Measurements from ENCODE around the gene ZCCHC2.

ZCCHC2 gene

GRCh38 chr18:62601871-62602270 lies 79.0 kb downstream of the ZCCHC2 start:
- no peak overlapping the region for H2AK5ac ChIP-seq (ENCODE audit: low read length)
- no peak overlapping the region for H2BK12ac ChIP-seq (ENCODE audit: low read length)
- H3K4me3 ChIP-seq (ENCODE audit: low read depth, low read length): no peak overlapping the region
- no peak overlapping the region for H3K9ac ChIP-seq (ENCODE audit: low read length)
- no peaks in the 10 kb centered on the region for H3K36me3 ChIP-seq (ENCODE audit: control insufficient read depth in 1 of 2, insufficient read depth in 2 of 2, low read length in 2 of 2)
- H3K18ac ChIP-seq (ENCODE audit: low read length): no peak overlapping the region
- H3K27ac ChIP-seq (ENCODE audit: low read depth, low read length): no peak overlapping the region
- no peak overlapping the region for H3K4ac ChIP-seq (ENCODE audit: low read depth, low read length)
- no peak overlapping the region for H4K12ac ChIP-seq (ENCODE audit: low read depth, low read length)
- H3K79me1 ChIP-seq (ENCODE audit: low read length): no peaks in the 10 kb centered on the region
- H3K14ac ChIP-seq (ENCODE audit: low read length): no peak overlapping the region
- H4K91ac ChIP-seq (ENCODE audit: low read depth, low read length): no peak overlapping the region
- H3K4me2 ChIP-seq (ENCODE audit: low read length): no peak overlapping the region
- no peak overlapping the region for H2BK5ac ChIP-seq (ENCODE audit: low read depth, low read length, poor library complexity)
- DNase-seq: no peak
- H3K23ac ChIP-seq (ENCODE audit: low read length): no peak overlapping the region
- peaks cover 0 to 3% of the 10 kb centered on the region in 2 experiments for H3K4me1 ChIP-seq (ENCODE audit: control insufficient read depth in 1 of 2, insufficient read depth in 2 of 2, low read length in 2 of 2)
- no peak overlapping the region for H2BK120ac ChIP-seq (ENCODE audit: insufficient read depth, low read length, poor library complexity)
- no peaks in the 10 kb centered on the region for H3K9me3 ChIP-seq (ENCODE audit: insufficient read depth, low read depth, low read length)
- WGBS (ENCODE audit: extremely low coverage, insufficient coverage, insufficient read length): no CpG with 5 or more reads among the region's 8 CpGs
- H3K79me2 ChIP-seq (ENCODE audit: control insufficient read depth, insufficient read depth, low read length, poor library complexity): no peaks in the 10 kb centered on the region
- H4K8ac ChIP-seq (ENCODE audit: low read depth, low read length): no peak overlapping the region
- H3K27me3 ChIP-seq (ENCODE audit: insufficient read depth, low read length): peaks cover 3% of the 10 kb centered on the region
- H2AFZ ChIP-seq (ENCODE audit: insufficient read depth, low read length, poor library complexity): no peak overlapping the region

- no peak overlapping the region for H2BK5ac ChIP-seq (ENCODE audit: low read depth, low read length, poor library complexity)
- no peak overlapping the region for H4K91ac ChIP-seq (ENCODE audit: low read depth, low read length)
- no peak overlapping the region for H2BK12ac ChIP-seq (ENCODE audit: low read length)
- peaks cover 0 to 2% of the 10 kb centered on the region in 2 experiments for H3K4me1 ChIP-seq (ENCODE audit: control insufficient read depth in 1 of 2, insufficient read depth in 2 of 2, low read length in 2 of 2)
- H3K79me2 ChIP-seq (ENCODE audit: control insufficient read depth, insufficient read depth, low read length, poor library complexity): no peaks in the 10 kb centered on the region
- no peak overlapping the region for H3K18ac ChIP-seq (ENCODE audit: low read length)
- no peak overlapping the region for H3K4me2 ChIP-seq (ENCODE audit: low read length)
- H3K79me1 ChIP-seq (ENCODE audit: low read length): no peaks in the 10 kb centered on the region
- H3K27me3 ChIP-seq (ENCODE audit: insufficient read depth, low read length): no peaks in the 10 kb centered on the region
- no peak overlapping the region for H3K4me3 ChIP-seq (ENCODE audit: low read depth, low read length)
- H3K23ac ChIP-seq (ENCODE audit: low read length): no peak overlapping the region
- H3K9ac ChIP-seq (ENCODE audit: low read length): no peak overlapping the region
- no CpG with 5 or more reads among the region's 8 CpGs for WGBS (ENCODE audit: extremely low coverage, insufficient coverage, insufficient read length)
- no peaks in the 10 kb centered on the region for H3K36me3 ChIP-seq (ENCODE audit: control insufficient read depth in 1 of 2, insufficient read depth in 2 of 2, low read length in 2 of 2)
- no peak overlapping the region for H2AFZ ChIP-seq (ENCODE audit: insufficient read depth, low read length, poor library complexity)
- no peak overlapping the region for H3K14ac ChIP-seq (ENCODE audit: low read length)
- H4K8ac ChIP-seq (ENCODE audit: low read depth, low read length): no peak overlapping the region
- H2AK5ac ChIP-seq (ENCODE audit: low read length): no peak overlapping the region
- no peaks in the 10 kb centered on the region for H3K9me3 ChIP-seq (ENCODE audit: insufficient read depth, low read depth, low read length)
- DNase-seq: no peak
- H4K12ac ChIP-seq (ENCODE audit: low read depth, low read length): no peak overlapping the region
- H3K27ac ChIP-seq (ENCODE audit: low read depth, low read length): no peak overlapping the region
- no peak overlapping the region for H2BK120ac ChIP-seq (ENCODE audit: insufficient read depth, low read length, poor library complexity)
- no peak overlapping the region for H3K4ac ChIP-seq (ENCODE audit: low read depth, low read length)
These were observed 79.9 kb downstream of the ZCCHC2 start for GRCh38 chr18:62602706-62603105.

- Histone ChIP-seq H2BK5ac (ENCODE audit: low read depth, low read length, poor library complexity) (no peak overlapping the region), H3K4ac (ENCODE audit: low read depth, low read length) (no peak overlapping the region), H3K4me2 (ENCODE audit: low read length) (no peak overlapping the region), H4K12ac (ENCODE audit: low read depth, low read length) (no peak overlapping the region), H3K27me3 (ENCODE audit: insufficient read depth, low read length) (no peaks in the 10 kb centered on the region), H3K18ac (ENCODE audit: low read length) (no peak overlapping the region), H3K79me2 (ENCODE audit: control insufficient read depth, insufficient read depth, low read length, poor library complexity) (no peaks in the 10 kb centered on the region), H4K8ac (ENCODE audit: low read depth, low read length) (no peak overlapping the region), H3K14ac (ENCODE audit: low read length) (no peak overlapping the region), H3K4me1 (ENCODE audit: control insufficient read depth in 1 of 2, insufficient read depth in 2 of 2, low read length in 2 of 2) (peaks cover 0 to 2% of the 10 kb centered on the region in 2 experiments), H3K36me3 (ENCODE audit: control insufficient read depth in 1 of 2, insufficient read depth in 2 of 2, low read length in 2 of 2) (no peaks in the 10 kb centered on the region), H3K9ac (ENCODE audit: low read length) (no peak overlapping the region), H2BK12ac (ENCODE audit: low read length) (no peak overlapping the region), H3K9me3 (ENCODE audit: insufficient read depth, low read depth, low read length) (no peaks in the 10 kb centered on the region), H3K79me1 (ENCODE audit: low read length) (no peaks in the 10 kb centered on the region), H3K27ac (ENCODE audit: low read depth, low read length) (no peak overlapping the region), H4K91ac (ENCODE audit: low read depth, low read length) (no peak overlapping the region), H2AK5ac (ENCODE audit: low read length) (no peak overlapping the region), H3K4me3 (ENCODE audit: low read depth, low read length) (no peak overlapping the region), H2AFZ (ENCODE audit: insufficient read depth, low read length, poor library complexity) (no peak overlapping the region), H2BK120ac (ENCODE audit: insufficient read depth, low read length, poor library complexity) (no peak overlapping the region), H3K23ac (ENCODE audit: low read length) (no peak overlapping the region)
- no peak for DNase-seq
- no CpG with 5 or more reads among the region's 6 CpGs for WGBS (ENCODE audit: extremely low coverage, insufficient coverage, insufficient read length)
These were observed 80.4 kb downstream of the ZCCHC2 start for GRCh38 chr18:62603211-62603610.

DNA sequence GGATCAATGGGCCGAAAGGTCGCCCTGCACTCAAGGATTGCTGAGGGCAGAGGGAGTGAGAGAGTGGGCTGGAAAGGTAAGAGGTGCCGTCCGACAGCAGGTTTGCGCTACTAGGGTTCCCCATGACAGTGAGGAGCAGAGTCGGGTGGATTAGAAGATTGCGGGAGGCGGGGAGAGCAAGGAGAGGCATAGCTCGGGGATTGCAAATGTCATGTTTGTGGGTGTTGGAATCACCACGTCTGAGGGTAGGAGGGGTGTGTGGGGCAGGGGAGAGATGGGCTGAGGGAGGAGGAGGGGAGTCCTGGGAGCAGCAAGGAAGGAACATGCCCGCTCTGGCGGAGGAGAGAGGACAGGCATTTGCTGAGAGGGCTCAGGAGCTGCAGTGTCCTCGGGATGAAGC lies 81.2 kb downstream of the ZCCHC2 start:
- no peak overlapping the region for H2BK12ac ChIP-seq (ENCODE audit: low read length)
- no peak overlapping the region for H3K14ac ChIP-seq (ENCODE audit: low read length)
- H4K12ac ChIP-seq (ENCODE audit: low read depth, low read length): no peak overlapping the region
- no CpG with 5 or more reads among the region's 13 CpGs for WGBS (ENCODE audit: extremely low coverage, insufficient coverage, insufficient read length)
- no peak overlapping the region for H3K4me3 ChIP-seq (ENCODE audit: low read depth, low read length)
- H3K27me3 ChIP-seq (ENCODE audit: insufficient read depth, low read length): no peaks in the 10 kb centered on the region
- no peak overlapping the region for H2AFZ ChIP-seq (ENCODE audit: insufficient read depth, low read length, poor library complexity)
- H3K9me3 ChIP-seq (ENCODE audit: insufficient read depth, low read depth, low read length): no peaks in the 10 kb centered on the region
- H3K23ac ChIP-seq (ENCODE audit: low read length): no peak overlapping the region
- H4K91ac ChIP-seq (ENCODE audit: low read depth, low read length): no peak overlapping the region
- DNase-seq: no peak
- no peaks in the 10 kb centered on the region for H3K36me3 ChIP-seq (ENCODE audit: control insufficient read depth in 1 of 2, insufficient read depth in 2 of 2, low read length in 2 of 2)
- no peak overlapping the region for H3K4me2 ChIP-seq (ENCODE audit: low read length)
- H2BK120ac ChIP-seq (ENCODE audit: insufficient read depth, low read length, poor library complexity): no peak overlapping the region
- H3K27ac ChIP-seq (ENCODE audit: low read depth, low read length): no peak overlapping the region
- no peaks in the 10 kb centered on the region for H3K79me1 ChIP-seq (ENCODE audit: low read length)
- no peaks in the 10 kb centered on the region for H3K79me2 ChIP-seq (ENCODE audit: control insufficient read depth, insufficient read depth, low read length, poor library complexity)
- H2BK5ac ChIP-seq (ENCODE audit: low read depth, low read length, poor library complexity): no peak overlapping the region
- H3K18ac ChIP-seq (ENCODE audit: low read length): no peak overlapping the region
- peaks cover 0 to 2% of the 10 kb centered on the region in 2 experiments for H3K4me1 ChIP-seq (ENCODE audit: control insufficient read depth in 1 of 2, insufficient read depth in 2 of 2, low read length in 2 of 2)
- H3K9ac ChIP-seq (ENCODE audit: low read length): no peak overlapping the region
- no peak overlapping the region for H2AK5ac ChIP-seq (ENCODE audit: low read length)
- H4K8ac ChIP-seq (ENCODE audit: low read depth, low read length): no peak overlapping the region
- H3K4ac ChIP-seq (ENCODE audit: low read depth, low read length): no peak overlapping the region

Measured in trophoblast cell (in vitro differentiated cells and primary cell).